Fibroblast of peridontal ligament (primary cell): ENCODE data around the gene DTNB.
"Not testable (repeated sequence)": the region's sequence is repeated elsewhere in the genome, so short reads cannot be mapped to it uniquely, and the experiment has no call there.

ENCODE experiments used
- DNase-seq: peaks from one replicate; pipeline ENCODE4 v3.0.0-alpha.2; 2010; ENCODE audit errors: extremely low read depth

Gene DTNB

GRCh38 chr2:25420820-25421237 lies 252.5 kb downstream of the DTNB start:
- no peak for DNase-seq

GRCh38 chr2:25419678-25420242 lies 253.6 kb downstream of the DTNB start:
- no peak for DNase-seq

GRCh38 chr2:25418944-25419677 lies 254.3 kb downstream of the DTNB start:
- DNase-seq: no peak

GRCh38 chr2:25417715-25418369 lies 255.5 kb downstream of the DTNB start:
- DNase-seq: no peak

- no peak for DNase-seq
Observed at GRCh38 chr2:25416674-25417073, 256.7 kb downstream of the DTNB start.

GRCh38 chr2:25414781-25415180 lies 258.6 kb downstream of the DTNB start:
- DNase-seq: no peak

- not testable (repeated sequence) for DNase-seq
Observed at GRCh38 chr2:25413409-25413808, 260.0 kb downstream of the DTNB start.

- DNase-seq: peak; percentile 5
Observed at GRCh38 chr2:25411753-25412152, 261.6 kb downstream of the DTNB start.

GRCh38 chr2:25411281-25411680 lies 262.1 kb downstream of the DTNB start:
- no peak for DNase-seq

DNA sequence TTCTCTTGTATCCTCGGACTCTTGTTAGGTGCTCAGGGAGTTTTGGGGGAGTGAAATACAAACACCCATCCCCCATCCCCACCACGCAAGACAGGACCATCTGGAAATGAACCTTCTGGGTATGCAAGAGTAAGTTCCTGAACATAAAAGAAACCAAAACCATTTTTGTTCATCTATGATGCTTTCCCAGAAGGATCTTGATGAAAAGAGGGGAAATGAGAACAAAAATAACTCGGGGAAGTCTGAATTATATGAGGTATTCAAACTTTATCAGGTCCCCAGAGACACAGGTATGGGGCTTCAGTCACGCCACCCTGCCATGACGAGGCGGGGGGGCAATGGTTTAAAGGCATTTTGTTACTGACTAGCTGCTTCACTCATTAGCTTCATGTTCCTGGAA lies 263.0 kb downstream of the DTNB start:
- no peak for DNase-seq

- DNase-seq: no peak
Observed at GRCh38 chr2:25409468-25409867, 263.9 kb downstream of the DTNB start.

GRCh38 chr2:25409044-25409443 lies 264.3 kb downstream of the DTNB start:
- DNase-seq: no peak

DNA sequence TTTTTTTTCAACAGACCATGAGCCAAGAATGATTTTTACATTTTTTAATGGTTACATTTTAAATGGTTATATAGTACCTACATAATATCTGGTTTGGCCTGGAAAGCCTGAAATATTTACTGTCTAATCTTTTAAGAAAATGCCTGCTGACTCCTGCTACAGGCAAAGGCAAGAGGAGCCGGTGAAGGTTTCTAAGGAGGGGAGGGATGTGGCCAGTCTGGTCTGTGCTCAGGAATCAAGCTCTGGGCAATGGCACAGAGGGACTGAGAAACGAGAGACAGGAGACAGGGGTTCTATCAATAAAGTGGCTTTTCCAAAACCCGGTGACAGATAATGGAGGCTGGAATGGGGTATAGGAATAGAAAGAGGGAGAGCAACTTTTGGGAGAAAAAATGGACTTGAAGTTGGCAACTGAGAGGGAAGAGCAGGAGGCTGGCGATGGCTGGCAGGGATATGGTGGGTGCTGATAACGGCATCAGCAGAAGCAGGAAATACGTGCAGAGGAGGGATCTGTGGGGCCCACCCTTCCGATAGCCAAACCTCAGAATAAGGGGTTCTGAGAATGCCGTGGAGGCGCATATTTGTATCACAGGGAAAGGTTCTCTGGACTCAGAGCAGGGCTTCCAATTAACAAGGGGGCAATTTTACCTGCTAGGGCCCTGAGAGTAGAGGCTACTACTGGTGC lies 267.6 kb downstream of the DTNB start:
- no peak for DNase-seq

- DNase-seq: not testable (repeated sequence)
Observed at GRCh38 chr2:25403120-25403760, 270.1 kb downstream of the DTNB start.

GRCh38 chr2:25402477-25402876 lies 270.9 kb downstream of the DTNB start:
- no peak for DNase-seq

DNA sequence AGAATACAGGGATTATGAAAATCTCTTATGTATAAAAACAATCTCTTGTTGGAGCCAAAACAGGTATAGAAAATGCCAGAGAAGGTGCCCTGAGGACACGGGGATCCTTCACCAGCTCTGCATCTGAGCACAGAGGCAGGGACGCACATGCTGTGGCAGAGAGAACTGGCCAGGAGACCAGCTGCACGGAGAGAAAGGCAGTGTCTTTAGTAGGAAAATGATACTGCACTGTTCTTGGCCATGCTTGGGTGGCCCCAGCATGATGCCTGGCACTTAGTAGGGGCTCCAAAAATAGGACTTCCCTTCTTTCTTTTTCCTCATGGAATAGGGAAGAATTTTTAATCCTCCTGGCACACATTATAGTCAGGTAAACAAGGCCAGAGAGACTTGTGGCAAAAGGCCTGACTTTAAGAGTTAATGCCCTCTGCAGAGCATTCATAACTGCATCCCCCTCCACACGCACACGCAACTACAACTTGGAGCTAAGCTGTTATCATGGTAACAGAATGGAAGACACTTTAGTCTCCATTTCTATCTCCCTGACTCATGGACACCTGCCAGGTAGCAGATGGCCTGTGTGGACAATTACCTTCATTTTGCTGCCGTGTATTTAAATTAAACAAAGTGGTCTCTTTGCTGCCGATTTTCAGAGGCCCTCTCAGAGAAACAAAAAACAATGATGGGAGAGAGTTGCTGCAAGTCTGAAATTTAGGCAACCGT lies 271.9 kb downstream of the DTNB start:
- no peak for DNase-seq

DNA sequence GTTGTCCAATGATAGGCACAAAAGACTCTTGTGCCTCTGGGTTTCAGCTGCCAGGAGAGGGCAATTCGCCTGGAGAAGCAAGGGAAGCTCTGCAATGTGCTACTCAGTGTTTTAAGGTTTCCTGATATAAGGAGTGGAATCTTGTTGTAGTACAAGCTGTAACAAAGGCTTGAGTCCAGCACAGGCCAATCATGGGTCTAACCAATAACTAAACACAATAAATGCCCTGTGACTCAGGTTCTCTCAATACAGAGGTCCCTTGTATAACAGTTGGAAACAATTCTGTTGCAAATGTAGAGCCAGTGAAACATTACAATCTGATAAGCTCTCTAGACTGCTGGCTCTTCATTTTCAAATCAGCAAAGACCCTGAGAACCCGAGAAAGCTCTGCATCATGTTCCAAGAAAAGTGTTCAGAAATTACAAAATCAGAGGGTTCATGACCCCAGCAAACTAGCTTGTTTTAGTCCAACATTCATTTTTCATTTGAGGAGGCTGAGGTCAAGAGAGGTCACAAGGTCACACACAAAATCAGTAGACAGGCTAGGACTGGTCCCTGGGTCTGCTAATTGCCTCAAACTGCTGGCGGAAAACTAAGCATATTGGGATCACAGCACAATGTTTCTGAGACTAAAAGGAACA lies 272.7 kb downstream of the DTNB start:
- DNase-seq: peak; percentile 27

GRCh38 chr2:25400169-25400568 lies 273.2 kb downstream of the DTNB start:
- DNase-seq: no peak

- no peak for DNase-seq
Observed at GRCh38 chr2:25398534-25398933, 274.8 kb downstream of the DTNB start.

DNA sequence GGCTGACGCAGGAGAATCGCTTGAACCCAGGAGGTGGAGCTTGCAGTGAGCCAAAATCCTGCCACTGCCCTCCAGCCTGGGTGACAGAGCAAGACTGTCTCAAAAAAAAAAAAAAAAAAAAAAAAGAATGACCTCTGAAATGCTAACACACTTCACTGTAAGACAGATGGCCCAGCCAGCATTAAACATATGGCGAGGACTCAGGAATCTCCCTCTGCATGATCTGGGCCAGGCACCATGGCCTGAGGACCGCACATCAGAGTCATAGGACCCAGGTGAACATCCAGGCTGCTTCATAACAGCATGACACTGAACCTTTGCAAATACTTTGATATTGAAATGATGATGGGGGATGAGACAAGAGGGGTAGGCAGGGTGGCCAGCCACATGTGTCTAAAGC lies 275.6 kb downstream of the DTNB start:
- no peak for DNase-seq

DNA sequence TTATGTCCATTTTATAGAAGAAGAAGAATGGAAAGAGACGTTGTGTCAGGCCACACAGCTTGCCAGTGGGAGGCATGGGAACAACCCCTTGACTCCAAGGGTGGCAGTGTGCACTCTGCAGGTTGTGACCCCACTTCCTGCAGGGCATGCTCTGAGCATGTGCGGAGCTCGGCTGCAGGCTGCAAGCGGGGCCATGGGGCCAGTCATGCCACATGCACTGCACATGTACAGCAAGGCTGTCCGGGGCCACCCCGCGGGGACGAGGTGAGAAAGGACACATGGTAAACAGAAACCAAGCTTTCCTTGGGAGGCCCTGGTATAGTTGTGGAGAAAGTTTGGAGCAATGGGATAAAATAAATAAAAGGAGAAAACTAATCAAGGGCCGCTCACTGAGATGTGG lies 284.2 kb downstream of the DTNB start:
- no peak for DNase-seq
